Measurements from ENCODE around the gene MICALL1. TPM values are rescaled to one million over a fixed set of nuclear protein-coding genes. Genes with fewer than 3 reads are reported as not detected.

Gene MICALL1
- total RNA-seq, 4 donors from 2014 or later: 26.8 to 87.2 (median 37.3) TPM

- WGBS, 2 donors (ENCODE audit: low coverage in 1 of 2): 98% methylated on average over 4 of the region's 4 CpGs; no CpG with 5 or more reads in 1 of the 2 donors
- Histone ChIP-seq H3K4me1 (peaks cover 0 to 5% (median 1%) of the 10 kb centered on the region in 4 donors), H3K4me3 (no peak overlapping the region), H3K27ac (no peak overlapping the region), H3K27me3 (no peaks in the 10 kb centered on the region), H3K9me3 (no peaks in the 10 kb centered on the region), H3K36me3 (peaks cover 0 to 47% (median 17%) of the 10 kb centered on the region in 4 donors)
- no peak for TF ChIP-seq POLR2A (IDR thresholded peaks at IDR 0.05)
- TF ChIP-seq CTCF (IDR thresholded peaks at IDR 0.05): no peak
- TF ChIP-seq POLR2AphosphoS5 (IDR thresholded peaks at IDR 0.05): no peak
- TF ChIP-seq EP300 (IDR thresholded peaks at IDR 0.05; ENCODE audit: low read depth): no peak
- intact Hi-C loops (cut with DNase I; ENCODE audit: low total_unique reads) (loop anchor here (5.0 kb wide), 1 partner anchor 144 kb away; no protein-coding TSS in a partner anchor), in situ Hi-C loops (cut with MboI; ENCODE audit: low pct_ligation_motif_present in 1 of 4, low pct_unique_long_range_greater_than_20kb in 1 of 4, low sequenced_read_pairs in 3 of 4) (loop anchor here in 3 of 4 donors (10.0 to 25.0 kb wide), 3 partner anchors 136 to 149 kb away; partner anchors contain the start of genes GALR3 (in 2 of the 3) and GCAT (in 1 of the 3))
- DNase-seq: no peak
Measured at GRCh38 chr22:37961062-37961461, 55.0 kb downstream of the MICALL1 start.

DNA sequence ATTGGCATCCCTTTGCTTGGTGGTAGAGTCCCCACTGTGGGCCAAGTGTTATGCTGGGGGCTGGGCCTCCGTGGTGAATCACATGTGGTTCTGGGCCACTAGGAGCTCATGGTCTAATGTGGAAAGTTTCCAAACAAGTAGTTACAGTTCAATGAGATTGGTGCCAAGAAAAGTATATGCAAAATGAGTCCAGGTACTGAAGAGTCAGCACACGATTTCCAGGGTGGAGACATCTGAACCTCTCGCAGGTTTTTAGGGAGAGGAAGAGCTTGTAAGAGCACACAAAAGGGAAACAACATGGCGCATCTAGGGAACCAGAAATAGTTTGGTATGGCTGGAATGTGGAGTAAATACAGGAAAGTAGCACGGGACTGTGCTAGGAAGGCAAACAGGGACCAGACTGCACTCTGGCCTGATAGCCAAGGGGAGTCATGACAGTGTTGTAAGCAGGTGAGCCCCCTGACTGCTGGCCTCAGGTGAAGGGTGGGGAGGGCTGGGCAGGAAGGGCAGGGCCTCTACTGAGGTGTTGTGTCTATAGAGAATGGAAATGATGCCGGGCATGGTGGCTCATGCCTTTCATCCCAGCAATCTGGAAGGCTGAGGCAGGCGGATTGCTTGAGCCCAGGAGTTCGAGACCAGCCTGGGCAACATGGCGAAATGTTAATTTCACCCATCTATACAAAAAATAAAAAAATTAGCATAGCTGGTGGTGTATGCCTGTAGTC lies 60.0 kb downstream of the MICALL1 start:
- Histone ChIP-seq H3K4me1 (peaks cover 0 to 5% (median 1%) of the 10 kb centered on the region in 4 donors), H3K36me3 (peaks cover 0 to 24% (median 8%) of the 10 kb centered on the region in 4 donors), H3K27ac (no peak overlapping the region), H3K27me3 (no peaks in the 10 kb centered on the region), H3K9me3 (no peaks in the 10 kb centered on the region), H3K4me3 (no peak overlapping the region)
- WGBS, 2 donors (ENCODE audit: low coverage in 1 of 2): 67 to 85% methylated on average over 5 to 9 of the region's 9 CpGs
- no peak for DNase-seq
- in situ Hi-C loops (cut with MboI; ENCODE audit: low pct_ligation_motif_present in 1 of 4, low pct_unique_long_range_greater_than_20kb in 1 of 4, low sequenced_read_pairs in 3 of 4): loop anchor here in 3 of 4 donors (10.0 to 25.0 kb wide), 3 partner anchors 141 to 154 kb away; partner anchors contain the start of genes GALR3 (in 2 of the 3) and GCAT (in 1 of the 3)
- intact Hi-C loops (cut with DNase I; ENCODE audit: low total_unique reads): no loop called here
- TF ChIP-seq CTCF (IDR thresholded peaks at IDR 0.05) (no peak), POLR2A (IDR thresholded peaks at IDR 0.05) (no peak), EP300 (IDR thresholded peaks at IDR 0.05; ENCODE audit: low read depth) (no peak), POLR2AphosphoS5 (IDR thresholded peaks at IDR 0.05) (no peak)

DNA sequence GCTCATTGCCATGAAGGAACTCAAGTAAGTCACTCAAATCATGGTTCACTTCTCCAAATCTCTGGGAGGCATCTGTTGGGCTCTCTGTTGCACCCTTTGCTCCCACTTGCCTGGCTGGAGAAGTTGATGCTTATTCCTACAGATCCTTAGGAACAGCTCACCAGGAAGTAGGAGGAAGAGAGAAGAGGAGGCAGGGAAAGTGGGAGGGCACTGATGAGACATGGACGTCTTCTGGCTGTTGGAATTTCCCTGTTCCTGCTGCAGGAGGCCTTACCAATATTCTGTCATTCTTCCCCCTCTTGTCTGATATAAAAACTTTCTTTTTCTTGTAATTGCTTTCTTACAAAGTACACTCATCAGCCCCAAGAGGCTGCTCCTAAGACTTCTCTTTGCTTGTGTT lies 61.0 kb downstream of the MICALL1 start:
- H3K4me3 ChIP-seq: no peak overlapping the region
- peaks cover 0 to 5% (median 1%) of the 10 kb centered on the region in 4 donors for H3K4me1 ChIP-seq
- 50 to 57% methylated on average over 1 of the region's 1 CpG for WGBS, 2 donors (ENCODE audit: low coverage in 1 of 2)
- no peak for DNase-seq
- in situ Hi-C loops (cut with MboI; ENCODE audit: low pct_ligation_motif_present in 1 of 4, low pct_unique_long_range_greater_than_20kb in 1 of 4, low sequenced_read_pairs in 3 of 4): loop anchor here in 3 of 4 donors (10.0 to 25.0 kb wide), 3 partner anchors 142 to 155 kb away; partner anchors contain the start of genes GALR3 (in 2 of the 3) and GCAT (in 1 of the 3)
- peaks cover 0 to 18% (median 7%) of the 10 kb centered on the region in 4 donors for H3K36me3 ChIP-seq
- TF ChIP-seq EP300 (IDR thresholded peaks at IDR 0.05; ENCODE audit: low read depth) (no peak), CTCF (IDR thresholded peaks at IDR 0.05) (no peak), POLR2AphosphoS5 (IDR thresholded peaks at IDR 0.05) (no peak), POLR2A (IDR thresholded peaks at IDR 0.05) (no peak)
- H3K27ac ChIP-seq: no peak overlapping the region
- H3K27me3 ChIP-seq: no peaks in the 10 kb centered on the region
- no peaks in the 10 kb centered on the region for H3K9me3 ChIP-seq
- intact Hi-C loops (cut with DNase I; ENCODE audit: low total_unique reads): no loop called here

Data from transverse colon (tissue), 4 donors.